ENCODE data around the gene ZNF750. TPM values are rescaled to one million over a fixed set of nuclear protein-coding genes. Genes with fewer than 3 reads are reported as not detected.

ZNF750 gene
- total RNA-seq, 4 donors from 2014 or later, result 117 to 353 (median 233) TPM

DNA sequence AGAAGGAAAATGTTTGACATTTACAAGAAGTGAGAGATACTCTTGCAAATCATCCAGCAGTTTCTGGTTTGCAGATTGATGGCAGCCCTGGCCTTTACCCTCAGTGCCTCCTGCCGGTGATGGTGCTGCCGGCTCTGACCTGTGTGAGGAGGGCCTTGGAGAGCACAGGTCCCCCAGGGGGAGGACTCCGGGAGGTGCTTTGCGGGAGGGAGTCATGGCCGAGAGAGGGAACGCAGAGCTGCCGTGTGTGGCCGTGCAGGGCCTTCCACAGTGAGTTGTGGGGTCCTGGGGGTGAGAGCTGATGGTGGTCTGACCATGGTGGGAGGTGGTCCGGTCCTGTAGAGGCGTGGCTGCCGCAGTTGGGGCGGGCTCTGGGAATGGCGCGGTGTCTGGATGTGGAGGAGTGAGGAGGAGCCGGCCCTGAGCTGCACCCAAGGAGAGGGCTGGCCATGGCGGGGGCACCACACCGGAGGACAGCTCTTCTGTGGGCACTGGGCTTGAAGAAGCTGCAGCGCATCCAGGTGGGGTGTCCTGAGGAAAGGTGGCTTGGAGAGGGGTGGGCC is 28.0 kb upstream of the ZNF750 start:
- Histone ChIP-seq H3K36me3 (peaks cover 19% of the 10 kb centered on the region), H3K27ac (no peak overlapping the region), H3K4me3 (no peak overlapping the region), H3K27me3 (no peaks in the 10 kb centered on the region), H3K4me1 (peaks cover 56% of the 10 kb centered on the region), H3K9me3 (no peaks in the 10 kb centered on the region)
- no peak for DNase-seq (ENCODE audit: low spot score in 2 of 2)
- TF ChIP-seq EP300 (IDR thresholded peaks at IDR 0.05) (no peak), POLR2A (IDR thresholded peaks at IDR 0.05) (no peak), POLR2AphosphoS5 (IDR thresholded peaks at IDR 0.05) (no peak), CTCF (IDR thresholded peaks at IDR 0.05) (no peak)
- WGBS, result 96% methylated on average over 18 of the region's 18 CpGs

DNA sequence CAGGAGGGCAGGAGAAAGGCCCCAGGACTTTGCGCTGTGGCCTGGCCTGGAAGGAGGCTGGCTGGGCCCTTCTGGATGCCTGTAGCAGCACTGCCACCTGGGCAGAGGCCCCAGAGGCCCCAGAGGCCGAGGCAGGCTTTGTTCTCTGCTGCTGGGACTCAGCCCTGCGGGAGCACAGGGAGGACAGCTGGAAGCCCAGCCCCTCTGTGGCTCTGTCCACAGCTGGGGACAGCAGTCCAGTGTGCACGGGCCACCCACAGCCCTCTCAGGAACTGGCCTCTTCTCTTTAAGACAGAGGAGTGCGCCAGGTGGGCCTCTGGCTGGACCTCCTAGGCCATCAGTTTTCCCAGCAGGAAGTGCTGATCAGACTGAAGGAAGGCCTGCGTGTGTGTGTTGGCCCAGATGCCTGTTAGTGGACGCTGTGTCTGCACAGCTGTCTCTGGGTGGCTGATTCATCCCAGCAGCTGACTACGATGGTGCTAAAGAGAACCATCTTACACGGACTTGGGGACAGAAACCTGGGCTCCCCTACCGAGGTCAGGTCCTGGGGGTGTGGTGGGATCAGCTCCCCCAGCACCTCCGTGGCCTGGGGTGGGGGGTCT is 26.9 kb upstream of the ZNF750 start:
- TF ChIP-seq POLR2AphosphoS5 (IDR thresholded peaks at IDR 0.05) (no peak), EP300 (IDR thresholded peaks at IDR 0.05) (no peak), CTCF (IDR thresholded peaks at IDR 0.05) (no peak), POLR2A (IDR thresholded peaks at IDR 0.05) (no peak)
- peak in 1 of 2 donors; percentile 61 for DNase-seq (ENCODE audit: low spot score in 2 of 2)
- Histone ChIP-seq H3K27ac (peak overlapping the region; percentile 61), H3K4me3 (no peak overlapping the region), H3K27me3 (no peaks in the 10 kb centered on the region), H3K36me3 (peaks cover 13% of the 10 kb centered on the region), H3K9me3 (no peaks in the 10 kb centered on the region), H3K4me1 (peaks cover 56% of the 10 kb centered on the region)
- 49% methylated on average over 7 of the region's 11 CpGs for WGBS

DNA sequence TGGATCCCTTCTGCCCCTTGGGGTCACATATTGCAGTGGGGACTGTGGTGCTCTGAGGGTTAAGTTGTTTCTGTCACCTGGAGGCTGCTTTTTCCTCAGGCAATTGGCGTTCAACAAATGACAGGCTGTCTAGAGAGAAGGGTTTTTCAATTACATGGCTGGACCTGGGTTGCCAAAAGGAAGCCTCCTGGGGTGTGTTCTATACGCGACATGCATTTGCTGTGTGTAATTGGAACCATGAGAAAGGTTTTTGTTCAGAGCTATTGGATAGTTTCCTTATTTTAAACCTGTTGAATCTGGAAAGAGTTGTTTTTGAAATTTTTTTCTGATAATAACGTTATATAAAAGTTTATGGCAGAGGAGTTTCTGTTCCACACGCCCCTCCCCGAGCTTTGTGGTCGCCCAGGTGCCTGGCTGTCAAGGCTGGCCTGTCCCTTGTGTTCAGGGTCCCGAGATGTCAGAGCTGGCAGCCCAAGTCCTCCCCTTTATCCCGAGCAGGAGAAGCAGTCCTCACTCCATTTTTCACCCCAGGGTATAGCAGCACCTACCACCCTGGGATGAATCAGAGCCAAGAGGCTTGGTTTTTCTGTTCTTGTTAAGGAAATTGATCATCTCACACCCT is 26.1 kb upstream of the ZNF750 start:
- peaks cover 49% of the 10 kb centered on the region for H3K4me1 ChIP-seq
- no peak for TF ChIP-seq CTCF (IDR thresholded peaks at IDR 0.05)
- no peak for TF ChIP-seq EP300 (IDR thresholded peaks at IDR 0.05)
- TF ChIP-seq POLR2AphosphoS5 (IDR thresholded peaks at IDR 0.05), result no peak
- no peak for TF ChIP-seq POLR2A (IDR thresholded peaks at IDR 0.05)
- no peak for DNase-seq (ENCODE audit: low spot score in 2 of 2)
- H3K9me3 ChIP-seq, result no peaks in the 10 kb centered on the region
- H3K27ac ChIP-seq, result peak overlapping the region; percentile 61
- no peak overlapping the region for H3K4me3 ChIP-seq
- peaks cover 8% of the 10 kb centered on the region for H3K36me3 ChIP-seq
- 76% methylated on average over 9 of the region's 9 CpGs for WGBS
- no peaks in the 10 kb centered on the region for H3K27me3 ChIP-seq

DNA sequence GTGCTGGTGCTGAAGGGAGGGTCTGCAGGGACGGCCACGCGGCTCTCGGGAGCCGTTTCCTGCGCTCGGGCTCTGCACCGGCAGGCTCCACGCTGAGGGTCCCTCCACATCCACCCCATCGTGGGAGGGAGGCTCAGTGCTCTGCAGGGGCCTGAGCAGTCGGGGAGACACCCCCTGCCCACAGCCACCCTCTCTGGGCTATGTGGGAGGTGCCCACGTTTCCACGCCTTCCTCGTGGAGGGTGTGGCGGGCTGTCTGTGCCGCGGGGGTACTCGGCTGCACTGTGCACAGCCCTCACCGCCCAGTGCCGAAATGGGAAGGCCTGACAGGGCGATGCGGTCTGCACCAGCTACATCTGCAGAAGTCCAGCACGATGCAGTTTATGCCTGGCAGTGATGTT is 25.5 kb upstream of the ZNF750 start:
- no peak for TF ChIP-seq POLR2A (IDR thresholded peaks at IDR 0.05)
- no peak for TF ChIP-seq CTCF (IDR thresholded peaks at IDR 0.05)
- no peak for TF ChIP-seq POLR2AphosphoS5 (IDR thresholded peaks at IDR 0.05)
- TF ChIP-seq EP300 (IDR thresholded peaks at IDR 0.05), result no peak
- Histone ChIP-seq H3K9me3 (no peaks in the 10 kb centered on the region), H3K27me3 (no peaks in the 10 kb centered on the region), H3K36me3 (peaks cover 2% of the 10 kb centered on the region), H3K4me1 (peaks cover 55% of the 10 kb centered on the region), H3K27ac (peak overlapping the region; percentile 31), H3K4me3 (no peak overlapping the region)
- WGBS, result 76% methylated on average over 19 of the region's 23 CpGs
- no peak for DNase-seq (ENCODE audit: low spot score in 2 of 2)

DNA sequence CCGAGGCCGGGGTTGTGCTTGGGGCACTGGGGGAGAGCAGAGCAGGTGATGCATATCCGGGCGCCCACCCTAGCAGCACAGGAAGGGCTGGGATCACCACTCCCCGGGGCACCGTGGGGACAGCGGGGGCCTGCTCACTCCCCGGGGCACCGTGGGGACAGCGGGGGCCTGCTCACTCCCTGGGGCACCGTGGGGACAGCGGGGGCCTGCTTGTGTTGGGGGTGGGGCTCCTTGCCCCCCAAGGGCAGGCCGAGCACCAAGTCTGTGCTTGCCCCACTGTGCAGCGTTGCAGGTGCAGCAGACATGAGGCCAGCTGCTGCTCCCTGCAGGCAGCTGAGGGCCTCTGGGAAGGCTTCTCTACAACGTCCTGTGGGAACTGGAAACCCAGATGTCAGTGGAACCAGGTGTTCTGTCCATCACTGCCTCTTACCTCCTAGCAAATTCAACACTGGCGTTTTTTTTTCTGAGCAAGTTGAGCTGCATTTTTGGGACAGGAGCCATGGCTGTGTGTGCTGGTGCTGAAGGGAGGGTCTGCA is 25.0 kb upstream of the ZNF750 start:
- DNase-seq (ENCODE audit: low spot score in 2 of 2), result no peak
- no peaks in the 10 kb centered on the region for H3K9me3 ChIP-seq
- WGBS, result no CpG with 5 or more reads among the region's 16 CpGs
- TF ChIP-seq CTCF (IDR thresholded peaks at IDR 0.05) (no peak), POLR2AphosphoS5 (IDR thresholded peaks at IDR 0.05) (no peak)
- no peaks in the 10 kb centered on the region for H3K36me3 ChIP-seq
- peak overlapping the region; percentile 31 for H3K27ac ChIP-seq
- no peak overlapping the region for H3K4me3 ChIP-seq
- H3K27me3 ChIP-seq, result no peaks in the 10 kb centered on the region
- peaks cover 60% of the 10 kb centered on the region for H3K4me1 ChIP-seq

Measured in suprapubic skin (tissue), 4 donors.